Ovary (tissue), 9 donors: ENCODE measurements around the gene MORN2. TPM values are rescaled to one million over a fixed set of nuclear protein-coding genes. Genes with fewer than 3 reads are reported as not detected.

Experiments
- DNase-seq, 5 donors: peaks; one replicate each; pipeline ENCODE4 v3.0.0-alpha.2; 2019 to 2020
- H3K27ac ChIP-seq, 2 donors: fragments of 200-600 bp; one replicate each; pipeline versions ENCODE4 v1.5.1 to v1.8.0; 2019 to 2022
- H3K27me3 ChIP-seq: fragments of 200-600 bp; one replicate; pipeline ENCODE4 v1.8.0; 2022
- H3K36me3 ChIP-seq: fragments of 200-600 bp; sonication (generic); one replicate; pipeline ENCODE4 v1.5.1; 2019
- H3K4me1 ChIP-seq: one replicate; pipeline ENCODE4 v1.8.1; 2013; ENCODE audit warnings: mild to moderate bottlenecking, moderate library complexity; ENCODE audit not compliant: insufficient read depth
- H3K4me3 ChIP-seq: fragments of 200-600 bp; sonication (generic); one replicate; pipeline ENCODE4 v1.5.1; 2017
- H3K9me3 ChIP-seq, 2 donors: fragments of 200-600 bp in 1 of 2; sonication (generic) in 1 of 2; one replicate each; pipeline versions ENCODE4 v1.5.1 to v1.8.1; 2013 to 2019; ENCODE audit warnings: mild to moderate bottlenecking in 1 of 2, moderate library complexity in 1 of 2
- EP300 ChIP-seq: sonication (generic); formaldehyde crosslinking; IDR thresholded peaks from one replicate; pipeline ENCODE4 v1.6.1; 2017; ENCODE audit warnings: antibody characterized with exemption
- POLR2A ChIP-seq: fragments of 450-650 bp; IDR thresholded peaks from one replicate; pipeline ENCODE4 v1.6.1; 2017; ENCODE audit warnings: antibody characterized with exemption, mild to moderate bottlenecking, moderate library complexity
- WGBS, 3 donors: extraction: QIAGEN DNeasy Blood & Tissue Kit in 1 of 3; methylation state at CpG; one replicate each; pipeline versions ENCODE4 v1.1.5 to v1.1.7; 2013 to 2017; 5-methylcytosine and 5-hydroxymethylcytosine counted together
- intact Hi-C, 4 donors: fragments of 100-400 bp; cut with DNase I; formaldehyde crosslinking; loops; one replicate each; pipeline versions ENCODE4 v1.11.0 to v1.15.1; 2022 to 2023
- polyA plus RNA-seq, 2 donors: library from polyadenylated mRNA; stranded (reverse); fragments of 200-250 nt in 1 of 2; fragments of 350-450 nt in 1 of 2; fragmentation: Illumina TruSeq in 1 of 2; extraction: RNeasy Lipid Tissue Mini Kit (QIAGEN cat#74804) in 1 of 2; gene quantifications; one replicate each; pipeline ENCODE4 v1.2.3, GENCODE V29; 2013 to 2014
- small RNA-seq: library from RNA; depleted of rRNA; stranded (forward); fragments of <200 nt; gene quantifications from one replicate; pipeline ENCODE3, GENCODE V24; 2016
- total RNA-seq, 7 donors: library from RNA; depleted of rRNA in 2 of 7; stranded (reverse); fragments of >200 nt in 2 of 7; fragmentation: NEBNext Ultra II Directional in 3 of 7; extraction: Animal tissue kit (Norgen Biotek cat#: 25700) in 3 of 7; gene quantifications; one replicate each; pipeline versions ENCODE4 v1.1.0 to v1.2.4, GENCODE V29; 2016 to 2023
- TF ChIP-seq, protein P1 (sequence below), 3 donors: fragments of 450-650 bp in 2 of 3; fragments of 200-600 bp in 1 of 3; IDR thresholded peaks; one replicate each; pipeline versions ENCODE4 v1.5.1 to v1.8.0; 2016 to 2022; ENCODE audit warnings: antibody characterized with exemption in 3 of 3, mild to moderate bottlenecking in 1 of 3
- donor health status: DM: no; HTN: no; CAD: no; lungs with moderate emphysema.
- donor health status: DM: no; HTN: no; CAD: no.
- donor health status: Bipolar disorder and iron deficiency.
- donor health status: DM: yes; HTN: yes; CAD: no.
- donor health status: DM: no; HTN: no; CAD: no.
- donor health status: DM: yes; HTN: yes; CAD: no.

MORN2 gene
- total and polyA plus RNA-seq, 9 donors: 12.9 to 46.9 (median 16.5) TPM

DNA sequence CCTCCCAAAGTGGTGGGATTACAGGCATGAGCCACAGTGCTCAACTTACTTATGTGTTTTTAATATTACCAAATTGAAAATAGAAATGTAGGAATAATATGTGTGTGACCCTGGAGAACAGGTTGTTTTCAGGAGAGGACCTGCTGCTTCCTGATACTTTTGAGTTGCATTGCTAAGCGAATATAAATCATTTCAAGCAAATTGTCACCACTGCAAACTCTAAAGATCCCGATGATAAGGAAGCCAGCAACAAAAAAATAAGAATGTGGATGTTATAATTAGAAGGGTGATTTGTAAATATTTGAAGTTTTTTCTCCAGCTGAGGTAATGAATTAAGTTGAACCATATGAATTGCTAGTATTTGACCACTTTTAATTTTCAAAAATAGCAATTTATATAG is 54.8 kb downstream of the MORN2 start:
- no peaks in the 10 kb centered on the region for H3K36me3 ChIP-seq
- H3K27ac ChIP-seq: no peak overlapping the region
- intact Hi-C loops: no loop called here
- TF ChIP-seq POLR2A (no peak), EP300 (no peak)
- TF ChIP-seq, protein P1, sequence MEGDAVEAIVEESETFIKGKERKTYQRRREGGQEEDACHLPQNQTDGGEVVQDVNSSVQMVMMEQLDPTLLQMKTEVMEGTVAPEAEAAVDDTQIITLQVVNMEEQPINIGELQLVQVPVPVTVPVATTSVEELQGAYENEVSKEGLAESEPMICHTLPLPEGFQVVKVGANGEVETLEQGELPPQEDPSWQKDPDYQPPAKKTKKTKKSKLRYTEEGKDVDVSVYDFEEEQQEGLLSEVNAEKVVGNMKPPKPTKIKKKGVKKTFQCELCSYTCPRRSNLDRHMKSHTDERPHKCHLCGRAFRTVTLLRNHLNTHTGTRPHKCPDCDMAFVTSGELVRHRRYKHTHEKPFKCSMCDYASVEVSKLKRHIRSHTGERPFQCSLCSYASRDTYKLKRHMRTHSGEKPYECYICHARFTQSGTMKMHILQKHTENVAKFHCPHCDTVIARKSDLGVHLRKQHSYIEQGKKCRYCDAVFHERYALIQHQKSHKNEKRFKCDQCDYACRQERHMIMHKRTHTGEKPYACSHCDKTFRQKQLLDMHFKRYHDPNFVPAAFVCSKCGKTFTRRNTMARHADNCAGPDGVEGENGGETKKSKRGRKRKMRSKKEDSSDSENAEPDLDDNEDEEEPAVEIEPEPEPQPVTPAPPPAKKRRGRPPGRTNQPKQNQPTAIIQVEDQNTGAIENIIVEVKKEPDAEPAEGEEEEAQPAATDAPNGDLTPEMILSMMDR (IDR thresholded peaks at IDR 0.05): no peak
- DNase-seq: no peak
- H3K4me1 ChIP-seq: no peaks in the 10 kb centered on the region
- H3K27me3 ChIP-seq: no peaks in the 10 kb centered on the region
- H3K9me3 ChIP-seq: no peaks in the 10 kb centered on the region
- H3K4me3 ChIP-seq: no peak overlapping the region
- 83 to 89% (median 86%) methylated on average over 2 of the region's 2 CpGs for WGBS, 3 donors

Small RNA genes lying within 50 kb of the gene (small RNA-seq; reads per million reads assigned to genes)
- not detected for gene RNU6-851P

Other genes starting within 250 kb of the MORN2 start
- gene GALM, start 209.9 kb upstream of the MORN2 start, total RNA-seq: 10 to 100 TPM in 6 of 7 donors, 1 to 10 TPM in 1; 9.8 to 20.1 (median 12.3) TPM
- gene GALM, start 209.9 kb upstream of the MORN2 start, polyA plus RNA-seq: 10 to 100 TPM; 12.3 to 38.7 TPM
- gene SRSF7, start 124.6 kb upstream of the MORN2 start, total RNA-seq: 100 to 1,000 TPM in 4 of 7 donors, 10 to 100 TPM in 3; 81.1 to 163 (median 124) TPM
- 100 to 1,000 TPM; 103 to 106 TPM for gene SRSF7, start 124.6 kb upstream of the MORN2 start, polyA plus RNA-seq
- 10 to 100 TPM in 6 of 7 donors, 1 to 10 TPM in 1; 6.4 to 17.6 (median 12.1) TPM for gene GEMIN6, start 97.8 kb upstream of the MORN2 start, total RNA-seq
- gene GEMIN6, start 97.8 kb upstream of the MORN2 start, polyA plus RNA-seq: 10 to 100 TPM in 1 of 2 donors, 1 to 10 TPM in 1; 6.9 to 14.9 TPM
- gene DHX57, start within 50 bp of the MORN2 start, total RNA-seq: 10 to 100 TPM in 6 of 7 donors, 1 to 10 TPM in 1; 8.7 to 24.4 (median 16.9) TPM
- 10 to 100 TPM; 10.6 to 16.5 TPM for gene DHX57, start within 50 bp of the MORN2 start, polyA plus RNA-seq
- gene ARHGEF33, start 13.9 kb downstream of the MORN2 start, total RNA-seq: 1 to 10 TPM; 1.3 to 4.4 (median 3.4) TPM
- gene ARHGEF33, start 13.9 kb downstream of the MORN2 start, polyA plus RNA-seq: 1 to 10 TPM; 2.2 to 2.8 TPM
- 10 to 100 TPM; 23.2 to 70.1 (median 44.6) TPM for gene SOS1, start 245.1 kb downstream of the MORN2 start, total RNA-seq
- gene SOS1, start 245.1 kb downstream of the MORN2 start, polyA plus RNA-seq: 10 to 100 TPM; 14.4 to 38.4 TPM